Breast epithelium (tissue), 3 donors: ENCODE results near the gene SLC17A3.

ENCODE experiments used
- POLR2A ChIP-seq: fragments of 450-650 bp; IDR thresholded peaks from one replicate; pipeline ENCODE4 v1.6.1; 2016; ENCODE audit warnings: antibody characterized with exemption, mild to moderate bottlenecking, moderate library complexity
- POLR2AphosphoS5 ChIP-seq, 3 donors: sonication (generic); formaldehyde crosslinking; IDR thresholded peaks; one replicate each; pipeline ENCODE4 v1.6.1; 2017; ENCODE audit warnings: antibody characterized with exemption in 3 of 3
- TF ChIP-seq, protein P1 (sequence below), 3 donors: fragments of 450-650 bp; IDR thresholded peaks; one replicate each; pipeline ENCODE4 v1.5.1; 2016 to 2017; ENCODE audit warnings: antibody characterized with exemption in 3 of 3, mild to moderate bottlenecking in 3 of 3, moderate library complexity in 3 of 3

DNA sequence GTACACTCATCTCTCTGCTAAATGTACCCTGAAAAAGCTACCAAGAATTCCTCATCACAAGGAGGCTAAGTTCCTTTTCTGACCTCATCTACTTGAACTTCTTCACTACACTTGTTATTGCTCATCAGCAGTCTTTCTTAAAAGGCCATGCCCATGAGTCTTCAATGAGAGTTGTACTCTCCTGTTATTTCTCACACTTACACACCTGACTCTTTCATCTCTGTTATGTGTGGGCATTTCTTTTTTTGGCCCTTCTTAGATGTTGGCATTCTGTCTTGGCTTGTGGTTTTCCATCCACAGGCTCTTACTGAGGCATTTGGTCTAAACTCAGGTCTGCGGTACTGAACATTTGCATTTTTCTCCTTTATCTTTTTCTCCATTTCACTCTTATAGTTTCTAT, 31.5 kb downstream of the SLC17A3 start:
- TF ChIP-seq POLR2A (no peak), POLR2AphosphoS5 (IDR thresholded peaks at IDR 0.05) (no peak)
- TF ChIP-seq, protein P1, sequence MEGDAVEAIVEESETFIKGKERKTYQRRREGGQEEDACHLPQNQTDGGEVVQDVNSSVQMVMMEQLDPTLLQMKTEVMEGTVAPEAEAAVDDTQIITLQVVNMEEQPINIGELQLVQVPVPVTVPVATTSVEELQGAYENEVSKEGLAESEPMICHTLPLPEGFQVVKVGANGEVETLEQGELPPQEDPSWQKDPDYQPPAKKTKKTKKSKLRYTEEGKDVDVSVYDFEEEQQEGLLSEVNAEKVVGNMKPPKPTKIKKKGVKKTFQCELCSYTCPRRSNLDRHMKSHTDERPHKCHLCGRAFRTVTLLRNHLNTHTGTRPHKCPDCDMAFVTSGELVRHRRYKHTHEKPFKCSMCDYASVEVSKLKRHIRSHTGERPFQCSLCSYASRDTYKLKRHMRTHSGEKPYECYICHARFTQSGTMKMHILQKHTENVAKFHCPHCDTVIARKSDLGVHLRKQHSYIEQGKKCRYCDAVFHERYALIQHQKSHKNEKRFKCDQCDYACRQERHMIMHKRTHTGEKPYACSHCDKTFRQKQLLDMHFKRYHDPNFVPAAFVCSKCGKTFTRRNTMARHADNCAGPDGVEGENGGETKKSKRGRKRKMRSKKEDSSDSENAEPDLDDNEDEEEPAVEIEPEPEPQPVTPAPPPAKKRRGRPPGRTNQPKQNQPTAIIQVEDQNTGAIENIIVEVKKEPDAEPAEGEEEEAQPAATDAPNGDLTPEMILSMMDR (IDR thresholded peaks at IDR 0.05), result no peak
